K562 (cell line): ENCODE results near the gene SNCA. TPM values are rescaled to one million over a fixed set of nuclear protein-coding genes. Genes with fewer than 3 reads are reported as not detected.

Experiments used
- ATAC-seq: fragments of 200-7000 bp; cut with Tn5 transposase; 3 replicates; pipeline ENCODE4 v1.9.1; 2020; ENCODE audit warnings: moderate library complexity
- BruUV-seq: library from RNA; stranded (reverse); fragments of 400-500 nt; replicated peaks from 2 replicates; lab custom pipeline; 2021; lab: Mats Ljungman, UMichigan
- CTCF ChIA-PET: fragments of 300-600 bp; formaldehyde crosslinking; extraction: SDS; loops from one replicate; lab custom pipeline; 2021; ENCODE audit warnings: low intra/inter-chr PET ratio; lab: Yijun Ruan, JAX
- POLR2A ChIA-PET: fragments of 300-600, 350-650 bp; sonication (Branson Sonifier 250); formaldehyde crosslinking; extraction: SDS; loops from one replicate; lab custom pipeline; 2021; ENCODE audit warnings: antibody characterized with exemption, inconsistent platforms; lab: Yijun Ruan, JAX
- DNase-seq, 4 experiments: peaks; one replicate each; pipeline versions ENCODE4 v3.0.0 to v3.0.0-alpha.2; 2011 to 2018; ENCODE audit warnings: low spot score in 3 of 4, mixed read lengths in 3 of 4; ENCODE audit errors: extremely low read depth in 1 of 4
- FAIRE-seq: peaks from 2 replicates; lab custom pipeline; 2011; peaks lifted over from hg19 to GRCh38; lab: Jason Lieb, UNC
- H2AFZ ChIP-seq: 2 replicates; pipeline ENCODE4 v1.6.0; 2011; ENCODE audit warnings: low read depth, low read length, control low read depth, inconsistent platforms
- H3K27ac ChIP-seq: fragments of 200-600 bp; 3 replicates; pipeline ENCODE4 v1.8.0; 2011; ENCODE audit warnings: low read depth, mild to moderate bottlenecking, control low read depth, inconsistent platforms, low read length, moderate library complexity, mixed read lengths; ENCODE audit errors: extremely low read depth
- H3K27me3 ChIP-seq, 2 experiments: fragments of 300-600 bp in 1 of 2; 2 replicates in 1 of 2; 3 replicates in 1 of 2; pipeline versions ENCODE4 v1.6.0 to v1.8.0; 2011; ENCODE audit warnings: inconsistent platforms in 2 of 2, low read length in 2 of 2, mild to moderate bottlenecking in 1 of 2, mixed read lengths in 1 of 2, moderate library complexity in 1 of 2; ENCODE audit not compliant: control insufficient read depth in 2 of 2, insufficient read depth in 2 of 2
- H3K36me3 ChIP-seq: fragments of 300-600 bp; 3 replicates; pipeline ENCODE4 v1.8.0; 2011; ENCODE audit warnings: mild to moderate bottlenecking, low read length, inconsistent platforms; ENCODE audit not compliant: control insufficient read depth, insufficient read depth
- H3K4me1 ChIP-seq, 2 experiments: fragments of 200-600 bp in 1 of 2; replicated peaks in 1 of 2; 2 replicates in 1 of 2; 3 replicates in 1 of 2; pipeline versions ENCODE4 v1.5.1 to v1.8.0; 2011; ENCODE audit warnings: inconsistent platforms in 2 of 2, low read length in 2 of 2, mild to moderate bottlenecking in 1 of 2, mixed read lengths in 1 of 2, moderate library complexity in 1 of 2; ENCODE audit not compliant: control insufficient read depth in 2 of 2, insufficient read depth in 2 of 2
- H3K4me2 ChIP-seq: 2 replicates; pipeline ENCODE4 v1.6.1; 2011; ENCODE audit warnings: low read length, control low read depth, inconsistent platforms, mixed read lengths; ENCODE audit not compliant: insufficient read depth
- H3K4me3 ChIP-seq: fragments of 200-600 bp; sonication (generic), shearing (Covaris generic); 2 replicates; pipeline ENCODE4 v1.5.1; 2016; ENCODE audit warnings: control low read depth, inconsistent platforms
- H3K79me2 ChIP-seq: fragments of 200-600 bp; 3 replicates; pipeline ENCODE4 v1.8.0; 2011; ENCODE audit warnings: low read length, inconsistent platforms; ENCODE audit not compliant: control insufficient read depth, insufficient read depth
- H3K9ac ChIP-seq, 2 experiments: 2 replicates each; pipeline versions ENCODE4 v1.6.0 to v1.6.1; 2011; ENCODE audit warnings: low read depth in 2 of 2, low read length in 2 of 2, control low read depth in 1 of 2, inconsistent platforms in 1 of 2, mild to moderate bottlenecking in 1 of 2, mixed read lengths in 1 of 2; ENCODE audit not compliant: insufficient read depth in 1 of 2
- H3K9me1 ChIP-seq: one replicate; pipeline ENCODE4 v1.6.0; 2011; ENCODE audit warnings: inconsistent platforms, mild to moderate bottlenecking, low read length, moderate library complexity; ENCODE audit not compliant: control insufficient read depth, insufficient read depth
- H3K9me3 ChIP-seq: replicated peaks from 2 replicates; pipeline ENCODE4 v1.5.1; 2011; ENCODE audit warnings: low read depth, low read length, inconsistent platforms; ENCODE audit not compliant: control insufficient read depth, insufficient read depth
- H4K20me1 ChIP-seq: replicated peaks from 2 replicates; pipeline ENCODE4 v1.6.1; 2011; ENCODE audit warnings: low read length, inconsistent platforms, mixed read lengths; ENCODE audit not compliant: control insufficient read depth, insufficient read depth
- CBFA2T2 ChIP-seq: fragments of 450-650 bp; conservative IDR thresholded peaks from 2 replicates; pipeline ENCODE4 v1.6.1; 2017; ENCODE audit warnings: mild to moderate bottlenecking
- ELF1 ChIP-seq: fragments of 200-800 bp; sonication (Bioruptor generic); IDR thresholded peaks from 2 replicates; pipeline ENCODE4 v1.6.1; 2016; ENCODE audit warnings: missing genetic modification characterization, missing compliant biosample characterization
- HNRNPLL ChIP-seq: fragments of 200-400 bp; formaldehyde crosslinking; IDR thresholded peaks from 2 replicates; pipeline ENCODE4 v1.6.1; 2017; ENCODE audit warnings: low read length, low read depth, mild to moderate bottlenecking; ENCODE audit not compliant: poor library complexity, severe bottlenecking
- PCBP1 ChIP-seq: fragments of 200-400 bp; formaldehyde crosslinking; IDR thresholded peaks from 2 replicates; pipeline ENCODE4 v1.6.1; 2018; ENCODE audit warnings: mild to moderate bottlenecking, low read depth, low read length; ENCODE audit not compliant: poor library complexity, severe bottlenecking
- RAD51 ChIP-seq: fragments of 450-650 bp; IDR thresholded peaks from 2 replicates; pipeline ENCODE4 v1.7.1; 2016; ENCODE audit warnings: low read depth, mild to moderate bottlenecking, borderline replicate concordance
- TEAD2 ChIP-seq: fragments of 450-650 bp; IDR thresholded peaks from 2 replicates; pipeline ENCODE4 v1.6.1; 2016; ENCODE audit warnings: missing genetic modification characterization, control low read depth, missing compliant biosample characterization
- THRA ChIP-seq: fragments of 450-650 bp; IDR thresholded peaks from 2 replicates; pipeline ENCODE4 v1.6.1; 2017; ENCODE audit warnings: mild to moderate bottlenecking, moderate library complexity
- ZBTB33 ChIP-seq: sonication (generic); formaldehyde crosslinking; IDR thresholded peaks from 2 replicates; pipeline ENCODE4 v1.8.1; 2023; ENCODE audit warnings: mild to moderate bottlenecking, missing genetic modification reagents
- ZNF12 ChIP-seq: sonication (generic); formaldehyde crosslinking; IDR thresholded peaks from 2 replicates; pipeline ENCODE4 v1.4.0; 2020; ENCODE audit warnings: mild to moderate bottlenecking, missing genetic modification reagents
- ZNF76 ChIP-seq: fragments of 250-450 bp; sonication (Bioruptor Pico); IDR thresholded peaks from 2 replicates; pipeline ENCODE4 v1.4.0; 2020; ENCODE audit warnings: mild to moderate bottlenecking, moderate library complexity, borderline replicate concordance
- WGBS: fragments of 100-300 bp; shearing (Covaris generic); methylation state at CpG from one replicate; pipeline ENCODE4 v1.1.6; 2016; ENCODE audit warnings: low coverage, mixed read lengths; ENCODE audit not compliant: insufficient coverage; ENCODE audit errors: missing lambda C conversion rate; 5-methylcytosine and 5-hydroxymethylcytosine counted together
- in situ Hi-C: fragments of 300-500 bp; cut with MboI; formaldehyde crosslinking; loops from 4 replicates; pipeline ENCODE4 v1.15.0; 2018; ENCODE audit warnings: inconsistent platforms, mixed read lengths
- intact Hi-C: fragments of 100-400 bp; cut with micrococcal nuclease; formaldehyde crosslinking; loops from 2 replicates; pipeline ENCODE4 v1.14.2; 2022
- polyA plus RNA-seq, 8 experiments: library from polyadenylated mRNA; depleted of rRNA in 4 of 8; stranded (reverse) in 5 of 8; unstranded in 3 of 8; fragments of >200 nt; fragmentation: Nextera tagmentation in 2 of 8; fragmentation: Illumina TruSeq in 1 of 8; extraction: Ambion mirVana in 2 of 8; extraction: Trizol in 1 of 8; gene quantifications; 2 replicates each; pipeline versions ENCODE4 v1.2.1 to v1.2.3, GENCODE V29; 2011 to 2014; ENCODE audit warnings: inconsistent platforms in 1 of 8, missing spikeins in 1 of 8
- total RNA-seq, 7 experiments: library from RNA; depleted of rRNA in 6 of 7; stranded (reverse); fragments of >200 nt in 6 of 7; fragmentation: Illumina TruSeq in 2 of 7; extraction: Trizol in 2 of 7; gene quantifications; 2 replicates each; pipeline versions ENCODE4 v1.2.1 to v1.2.3, GENCODE V29; 2011 to 2021; ENCODE audit warnings: low replicate concordance in 1 of 7
- TF ChIP-seq, protein P1 (sequence below): sonication (generic); formaldehyde crosslinking; IDR thresholded peaks from 2 replicates; pipeline ENCODE4 v1.8.0; 2023; ENCODE audit warnings: missing genetic modification reagents, mild to moderate bottlenecking, borderline replicate concordance

The SNCA gene
- total and polyA plus RNA-seq, 9 of the 15 experiments (the other 6 are each of a cell fraction or from before 2014, with no cell fraction given) = 1.7 to 12.6 (median 3.6) TPM

DNA sequence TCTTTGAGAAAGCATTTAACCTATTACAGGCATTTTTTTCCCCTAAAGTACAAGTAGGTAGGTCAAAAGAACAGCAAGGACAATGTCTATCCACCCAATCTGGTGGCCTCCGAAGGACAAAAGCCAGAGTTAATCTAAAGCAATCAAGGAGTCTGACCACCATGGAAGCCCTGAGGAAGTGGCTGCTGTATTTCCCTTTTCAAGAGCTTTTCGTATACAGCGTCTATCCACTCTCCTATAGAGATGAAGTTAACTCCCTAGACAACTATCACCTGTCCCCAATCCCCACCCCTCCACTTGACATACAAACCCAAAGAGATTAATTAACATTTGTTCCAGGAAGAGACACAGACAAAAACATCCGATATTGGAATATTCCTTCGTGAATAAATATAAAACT is 85.5 kb downstream of the SNCA start:
- in situ Hi-C loops (no loop called here), intact Hi-C loops (no loop called here)
- no peak overlapping the region for H3K27ac ChIP-seq
- no peak overlapping the region for H3K9ac ChIP-seq
- no peak overlapping the region for H3K4me3 ChIP-seq
- H3K79me2 ChIP-seq = no peaks in the 10 kb centered on the region
- H3K4me2 ChIP-seq = no peak overlapping the region
- no peaks in the 10 kb centered on the region for H4K20me1 ChIP-seq
- H3K4me1 ChIP-seq = no peaks in the 10 kb centered on the region
- ATAC-seq = no peak
- ChIA-PET CTCF (no interaction called here), POLR2A (no interaction called here)
- no peaks in the 10 kb centered on the region; the same call in 1 of the 2 replicates for H3K9me3 ChIP-seq
- no TSS peak for BruUV-seq
- WGBS = 0% methylated on average over 5 of the region's 5 CpGs
- no peak overlapping the region for H2AFZ ChIP-seq
- no peaks in the 10 kb centered on the region for H3K27me3 ChIP-seq
- DNase-seq = no peak
- no peaks in the 10 kb centered on the region for H3K36me3 ChIP-seq
- FAIRE-seq = no peak
- no peaks in the 10 kb centered on the region for H3K9me1 ChIP-seq
- TF ChIP-seq PCBP1 = no peak
- TF ChIP-seq TEAD2 (tag) = no peak
- no peak for TF ChIP-seq ELF1
- no peak for TF ChIP-seq CBFA2T2
- TF ChIP-seq ZNF76 (CRISPR knock-in tag) = no peak
- TF ChIP-seq, protein P1, sequence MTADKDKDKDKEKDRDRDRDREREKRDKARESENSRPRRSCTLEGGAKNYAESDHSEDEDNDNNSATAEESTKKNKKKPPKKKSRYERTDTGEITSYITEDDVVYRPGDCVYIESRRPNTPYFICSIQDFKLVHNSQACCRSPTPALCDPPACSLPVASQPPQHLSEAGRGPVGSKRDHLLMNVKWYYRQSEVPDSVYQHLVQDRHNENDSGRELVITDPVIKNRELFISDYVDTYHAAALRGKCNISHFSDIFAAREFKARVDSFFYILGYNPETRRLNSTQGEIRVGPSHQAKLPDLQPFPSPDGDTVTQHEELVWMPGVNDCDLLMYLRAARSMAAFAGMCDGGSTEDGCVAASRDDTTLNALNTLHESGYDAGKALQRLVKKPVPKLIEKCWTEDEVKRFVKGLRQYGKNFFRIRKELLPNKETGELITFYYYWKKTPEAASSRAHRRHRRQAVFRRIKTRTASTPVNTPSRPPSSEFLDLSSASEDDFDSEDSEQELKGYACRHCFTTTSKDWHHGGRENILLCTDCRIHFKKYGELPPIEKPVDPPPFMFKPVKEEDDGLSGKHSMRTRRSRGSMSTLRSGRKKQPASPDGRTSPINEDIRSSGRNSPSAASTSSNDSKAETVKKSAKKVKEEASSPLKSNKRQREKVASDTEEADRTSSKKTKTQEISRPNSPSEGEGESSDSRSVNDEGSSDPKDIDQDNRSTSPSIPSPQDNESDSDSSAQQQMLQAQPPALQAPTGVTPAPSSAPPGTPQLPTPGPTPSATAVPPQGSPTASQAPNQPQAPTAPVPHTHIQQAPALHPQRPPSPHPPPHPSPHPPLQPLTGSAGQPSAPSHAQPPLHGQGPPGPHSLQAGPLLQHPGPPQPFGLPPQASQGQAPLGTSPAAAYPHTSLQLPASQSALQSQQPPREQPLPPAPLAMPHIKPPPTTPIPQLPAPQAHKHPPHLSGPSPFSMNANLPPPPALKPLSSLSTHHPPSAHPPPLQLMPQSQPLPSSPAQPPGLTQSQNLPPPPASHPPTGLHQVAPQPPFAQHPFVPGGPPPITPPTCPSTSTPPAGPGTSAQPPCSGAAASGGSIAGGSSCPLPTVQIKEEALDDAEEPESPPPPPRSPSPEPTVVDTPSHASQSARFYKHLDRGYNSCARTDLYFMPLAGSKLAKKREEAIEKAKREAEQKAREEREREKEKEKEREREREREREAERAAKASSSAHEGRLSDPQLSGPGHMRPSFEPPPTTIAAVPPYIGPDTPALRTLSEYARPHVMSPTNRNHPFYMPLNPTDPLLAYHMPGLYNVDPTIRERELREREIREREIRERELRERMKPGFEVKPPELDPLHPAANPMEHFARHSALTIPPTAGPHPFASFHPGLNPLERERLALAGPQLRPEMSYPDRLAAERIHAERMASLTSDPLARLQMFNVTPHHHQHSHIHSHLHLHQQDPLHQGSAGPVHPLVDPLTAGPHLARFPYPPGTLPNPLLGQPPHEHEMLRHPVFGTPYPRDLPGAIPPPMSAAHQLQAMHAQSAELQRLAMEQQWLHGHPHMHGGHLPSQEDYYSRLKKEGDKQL (CRISPR knock-in tag) = no peak
- no peak for TF ChIP-seq ZNF12 (CRISPR knock-in tag)
- TF ChIP-seq HNRNPLL = no peak
- TF ChIP-seq RAD51 = no peak
- no peak for TF ChIP-seq THRA
- TF ChIP-seq ZBTB33 = no peak
